CD14-positive monocyte (primary cell): ENCODE results near the gene SLC25A21. TPM values are rescaled to one million over a fixed set of nuclear protein-coding genes. Genes with fewer than 3 reads are reported as not detected.

Experiments used
- DNase-seq, 3 donors: peaks; one replicate each; pipeline ENCODE4 v3.0.0-alpha.2; 2011 to 2022
- H2AFZ ChIP-seq: 2 replicates; pipeline ENCODE4 v1.6.0; 2012; ENCODE audit warnings: mild to moderate bottlenecking, low read depth, low read length, inconsistent platforms; ENCODE audit not compliant: insufficient read depth, poor library complexity, severe bottlenecking
- H3K27ac ChIP-seq, 2 donors: 1 replicate in 1 of 2; 2 replicates in 1 of 2; pipeline ENCODE4 v1.5.1; 2012 to 2013; ENCODE audit warnings: low read length in 2 of 2, control low read depth in 1 of 2, inconsistent platforms in 1 of 2, low read depth in 1 of 2, mild to moderate bottlenecking in 1 of 2
- H3K27me3 ChIP-seq, 2 donors: one replicate each; pipeline versions ENCODE4 v1.6.0 to v1.6.1; 2011 to 2013; ENCODE audit warnings: low read length in 2 of 2; ENCODE audit not compliant: control insufficient read depth in 2 of 2, insufficient read depth in 2 of 2
- H3K36me3 ChIP-seq, 2 donors: replicated peaks in 1 of 2; 1 replicate in 1 of 2; 2 replicates in 1 of 2; pipeline versions ENCODE4 v1.5.1 to v1.6.1; 2012 to 2013; ENCODE audit warnings: low read length in 2 of 2, control low read depth in 1 of 2, inconsistent platforms in 1 of 2, mild to moderate bottlenecking in 1 of 2; ENCODE audit not compliant: insufficient read depth in 2 of 2, control insufficient read depth in 1 of 2
- H3K4me1 ChIP-seq, 2 donors: 1 replicate in 1 of 2; 2 replicates in 1 of 2; pipeline versions ENCODE4 v1.5.1 to v1.6.1; 2012 to 2013; ENCODE audit warnings: low read length in 2 of 2, control low read depth in 1 of 2, inconsistent platforms in 1 of 2, mild to moderate bottlenecking in 1 of 2, moderate library complexity in 1 of 2; ENCODE audit not compliant: insufficient read depth in 2 of 2, control insufficient read depth in 1 of 2
- H3K4me2 ChIP-seq: replicated peaks from 2 replicates; pipeline ENCODE3; 2012; ENCODE audit warnings: low read length, moderate library complexity, mild to moderate bottlenecking; ENCODE audit not compliant: poor library complexity, severe bottlenecking; ENCODE audit errors: extremely low read depth
- H3K4me3 ChIP-seq, 3 experiments: fragments of 200-600 bp in 1 of 3; sonication (generic) in 1 of 3; replicated peaks in 1 of 3; 1 replicate in 2 of 3; 2 replicates in 1 of 3; pipeline ENCODE4 v1.5.1; 2011 to 2013; ENCODE audit warnings: low read length in 3 of 3, mild to moderate bottlenecking in 3 of 3, control low read depth in 2 of 3, low read depth in 2 of 3, inconsistent platforms in 1 of 3, moderate library complexity in 1 of 3
- H3K79me2 ChIP-seq: 2 replicates; pipeline ENCODE4 v1.6.0; 2012; ENCODE audit warnings: mild to moderate bottlenecking, control low read depth, inconsistent platforms, low read length, moderate library complexity; ENCODE audit not compliant: insufficient read depth
- H3K9ac ChIP-seq: 2 replicates; pipeline ENCODE4 v1.6.0; 2017; ENCODE audit warnings: low read length, mild to moderate bottlenecking; ENCODE audit not compliant: insufficient read depth, poor library complexity, severe bottlenecking
- H3K9me3 ChIP-seq, 2 donors: replicated peaks in 1 of 2; 1 replicate in 1 of 2; 2 replicates in 1 of 2; pipeline versions ENCODE4 v1.5.1 to v1.6.1; 2012 to 2013; ENCODE audit warnings: low read length in 2 of 2, control low read depth in 1 of 2; ENCODE audit not compliant: control insufficient read depth in 1 of 2, insufficient read depth in 1 of 2
- H4K20me1 ChIP-seq: 2 replicates; pipeline ENCODE4 v1.6.0; 2012; ENCODE audit warnings: mild to moderate bottlenecking, low read length, control low read depth, moderate library complexity; ENCODE audit not compliant: insufficient read depth
- H3K27ac Mint-ChIP-seq, 7 donors: one replicate each; pipeline ENCODE4 v1.8.0; 2020; ENCODE audit warnings: mild to moderate bottlenecking in 7 of 7, mixed read lengths in 7 of 7, moderate library complexity in 6 of 7, inconsistent platforms in 2 of 7
- H3K27me3 Mint-ChIP-seq, 3 donors: one replicate each; pipeline ENCODE4 v1.8.0; 2021 to 2022; ENCODE audit warnings: low read depth in 3 of 3, mild to moderate bottlenecking in 3 of 3, mixed read lengths in 3 of 3, moderate library complexity in 3 of 3, inconsistent platforms in 1 of 3
- H3K36me3 Mint-ChIP-seq, 2 donors: one replicate each; pipeline ENCODE4 v1.8.0; 2020; ENCODE audit warnings: mixed read lengths in 2 of 2, inconsistent platforms in 1 of 2, mild to moderate bottlenecking in 1 of 2
- H3K4me1 Mint-ChIP-seq: one replicate; pipeline ENCODE4 v1.8.0; 2020; ENCODE audit warnings: mild to moderate bottlenecking, mixed read lengths
- H3K4me3 Mint-ChIP-seq, 2 donors: one replicate each; pipeline ENCODE4 v1.8.0; 2020; ENCODE audit warnings: mild to moderate bottlenecking in 2 of 2, mixed read lengths in 2 of 2, moderate library complexity in 1 of 2
- H3K9me3 Mint-ChIP-seq, 7 donors: one replicate each; pipeline ENCODE4 v1.8.0; 2020 to 2022; ENCODE audit warnings: mixed read lengths in 7 of 7, mild to moderate bottlenecking in 6 of 7, moderate library complexity in 6 of 7, inconsistent platforms in 2 of 7
- CTCF ChIP-seq: fragments of 200-600 bp; IDR thresholded peaks from one replicate; pipeline ENCODE4 v1.8.0; 2022; ENCODE audit warnings: antibody characterized with exemption, mild to moderate bottlenecking
- WGBS: methylation state at CpG from one replicate; pipeline ENCODE4 v1.1.5; 2013; ENCODE audit warnings: missing lambda C conversion rate; ENCODE audit not compliant: insufficient coverage; 5-methylcytosine and 5-hydroxymethylcytosine counted together
- intact Hi-C, 2 donors: fragments of 100-400 bp; cut with micrococcal nuclease; formaldehyde crosslinking; loops; one replicate each; pipeline versions ENCODE4 v1.15.0 to v1.15.1; 2023
- polyA plus RNA-seq, 3 donors: library from polyadenylated mRNA; depleted of rRNA in 1 of 3; unstranded in 2 of 3; stranded (reverse) in 1 of 3; fragments of 300-500 nt in 2 of 3; fragments of >200 nt in 1 of 3; fragmentation: Illumina TruSeq in 2 of 3; gene quantifications; 1 replicate in 2 of 3; 2 replicates in 1 of 3; pipeline ENCODE4 v1.2.3, GENCODE V29; 2012 to 2021

Gene SLC25A21
- polyA plus RNA-seq, 3 donors = not detected

DNA sequence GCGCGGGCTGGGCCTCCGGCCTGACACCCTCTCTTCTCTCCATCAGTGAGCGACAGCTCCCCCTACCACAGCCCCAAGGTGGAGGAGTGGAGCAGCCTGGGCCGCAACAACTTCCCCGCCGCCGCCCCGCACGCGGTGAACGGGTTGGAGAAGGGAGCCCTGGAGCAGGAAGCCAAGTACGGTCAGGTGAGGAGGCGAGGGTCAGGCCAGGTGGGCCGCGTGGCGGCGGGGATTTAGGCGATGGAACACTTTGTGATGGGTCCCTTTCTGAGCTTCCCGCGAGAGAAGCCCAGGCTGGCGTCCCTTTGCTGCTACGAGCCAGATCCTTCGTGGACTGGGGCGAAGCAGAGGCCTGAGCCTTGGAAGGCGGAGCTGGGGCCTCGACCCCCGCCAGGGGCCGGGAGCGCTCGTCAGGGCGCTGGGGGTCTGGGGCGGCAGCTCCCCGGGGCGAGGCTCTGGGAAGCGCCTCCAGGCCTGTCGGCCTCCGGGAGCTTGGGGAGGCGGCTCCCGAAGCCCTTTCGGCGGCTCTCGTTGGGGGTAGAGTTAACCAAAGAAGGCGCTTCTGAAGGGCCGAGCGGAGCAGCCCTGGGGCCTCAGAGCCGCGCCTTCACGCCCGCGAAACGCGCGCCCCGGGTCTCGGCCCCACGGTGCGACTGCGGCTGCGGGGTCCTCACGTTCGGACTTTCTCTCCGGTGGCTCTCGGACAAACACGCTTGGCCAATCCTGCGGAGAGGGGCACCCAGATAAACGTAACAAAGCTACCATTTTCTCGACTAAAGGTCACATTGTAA, 505.8 kb downstream of the SLC25A21 start:
- no peak overlapping the region for H2AFZ ChIP-seq
- H3K4me3 ChIP-seq = peak overlapping the region in 1 of 3 experiments; percentile 29
- no peak overlapping the region for H3K27ac ChIP-seq
- Mint-ChIP-seq H3K36me3 (peaks cover 12 to 17% of the 10 kb centered on the region in 2 donors), H3K27me3 (peaks cover 64 to 71% (median 71%) of the 10 kb centered on the region in 3 donors), H3K4me3 (peak overlapping the region; percentile 37 to 82), H3K27ac (no peak overlapping the region), H3K9me3 (peaks cover 20 to 63% (median 52%) of the 10 kb centered on the region in 7 donors), H3K4me1 (peaks cover 21% of the 10 kb centered on the region)
- no peak overlapping the region for H3K4me2 ChIP-seq
- H3K9ac ChIP-seq = no peak overlapping the region
- H3K9me3 ChIP-seq = peaks cover 28 to 62% of the 10 kb centered on the region in 2 donors
- TF ChIP-seq CTCF = no peak
- peaks cover 72 to 93% of the 10 kb centered on the region in 2 donors for H3K27me3 ChIP-seq
- DNase-seq = no peak
- no peaks in the 10 kb centered on the region for H4K20me1 ChIP-seq
- WGBS = 5% methylated on average over 66 of the region's 68 CpGs
- H3K79me2 ChIP-seq = no peaks in the 10 kb centered on the region
- peaks cover 7 to 9% of the 10 kb centered on the region in 2 donors for H3K4me1 ChIP-seq
- intact Hi-C loops = no loop called here
- H3K36me3 ChIP-seq = no peaks in the 10 kb centered on the region

DNA sequence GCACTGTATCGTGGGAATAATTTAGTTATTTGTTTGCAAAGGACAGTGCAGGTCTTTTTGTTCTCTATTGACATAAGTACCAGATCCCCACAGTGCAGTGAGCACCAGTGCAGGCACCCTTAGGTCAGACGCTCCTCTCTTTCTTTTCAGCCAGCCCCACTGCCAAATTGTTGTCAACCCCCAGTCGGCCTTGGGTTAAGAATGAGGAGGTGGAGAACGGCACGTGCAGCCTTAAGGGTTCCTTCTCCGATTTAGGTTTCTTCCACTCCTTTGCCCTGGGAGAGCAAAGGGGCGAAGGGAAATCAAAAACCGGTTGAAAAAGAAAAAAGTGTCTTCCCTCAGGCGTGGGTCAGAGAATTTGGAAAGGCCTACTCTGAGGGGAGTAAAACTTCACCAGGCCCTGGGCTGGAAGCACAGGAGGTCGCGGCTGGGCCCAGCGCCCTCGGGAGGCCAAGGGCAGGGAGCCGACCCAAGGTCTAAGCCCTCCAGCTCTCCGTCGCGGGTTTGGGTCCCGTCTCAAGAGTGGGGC, 506.5 kb downstream of the SLC25A21 start:
- H3K9ac ChIP-seq = no peak overlapping the region
- WGBS = 12% methylated on average over 12 of the region's 18 CpGs
- Mint-ChIP-seq H3K27me3 (peaks cover 69 to 78% (median 74%) of the 10 kb centered on the region in 3 donors), H3K36me3 (peaks cover 17 to 22% of the 10 kb centered on the region in 2 donors), H3K9me3 (peaks cover 25 to 70% (median 58%) of the 10 kb centered on the region in 7 donors), H3K27ac (no peak overlapping the region), H3K4me1 (peaks cover 25% of the 10 kb centered on the region), H3K4me3 (peak overlapping the region in 1 of 2 donors; percentile 63)
- no peaks in the 10 kb centered on the region for H3K79me2 ChIP-seq
- H3K4me2 ChIP-seq = no peak overlapping the region
- TF ChIP-seq CTCF = no peak
- peaks cover 35 to 69% of the 10 kb centered on the region in 2 donors for H3K9me3 ChIP-seq
- no peaks in the 10 kb centered on the region for H3K36me3 ChIP-seq
- no peak overlapping the region for H2AFZ ChIP-seq
- H3K27me3 ChIP-seq = peaks cover 78 to 94% of the 10 kb centered on the region in 2 donors
- intact Hi-C loops = no loop called here
- peaks cover 10 to 13% of the 10 kb centered on the region in 2 donors for H3K4me1 ChIP-seq
- no peaks in the 10 kb centered on the region for H4K20me1 ChIP-seq
- no peak for DNase-seq
- H3K4me3 ChIP-seq = no peak overlapping the region
- no peak overlapping the region for H3K27ac ChIP-seq
